Sigmoid colon (tissue), 4 donors: ENCODE data around the gene STK11.

Experiments
- POLR2A ChIP-seq, 2 donors: fragments of 450-650 bp; IDR thresholded peaks; one replicate each; pipeline ENCODE4 v1.6.1; 2016; ENCODE audit warnings: antibody characterized with exemption in 2 of 2, mild to moderate bottlenecking in 2 of 2, moderate library complexity in 2 of 2
- POLR2AphosphoS5 ChIP-seq, 4 donors: sonication (generic); formaldehyde crosslinking; IDR thresholded peaks; one replicate each; pipeline ENCODE4 v1.6.1; 2017; ENCODE audit warnings: antibody characterized with exemption in 4 of 4
- TF ChIP-seq, protein P1 (sequence below), 4 experiments: fragments of 450-650 bp in 3 of 4; fragments of 200-600 bp in 1 of 4; IDR thresholded peaks; one replicate each; pipeline ENCODE4 v1.5.1; 2016 to 2019; ENCODE audit warnings: antibody characterized with exemption in 4 of 4, mild to moderate bottlenecking in 3 of 4, moderate library complexity in 2 of 4

- TF ChIP-seq, protein P1, sequence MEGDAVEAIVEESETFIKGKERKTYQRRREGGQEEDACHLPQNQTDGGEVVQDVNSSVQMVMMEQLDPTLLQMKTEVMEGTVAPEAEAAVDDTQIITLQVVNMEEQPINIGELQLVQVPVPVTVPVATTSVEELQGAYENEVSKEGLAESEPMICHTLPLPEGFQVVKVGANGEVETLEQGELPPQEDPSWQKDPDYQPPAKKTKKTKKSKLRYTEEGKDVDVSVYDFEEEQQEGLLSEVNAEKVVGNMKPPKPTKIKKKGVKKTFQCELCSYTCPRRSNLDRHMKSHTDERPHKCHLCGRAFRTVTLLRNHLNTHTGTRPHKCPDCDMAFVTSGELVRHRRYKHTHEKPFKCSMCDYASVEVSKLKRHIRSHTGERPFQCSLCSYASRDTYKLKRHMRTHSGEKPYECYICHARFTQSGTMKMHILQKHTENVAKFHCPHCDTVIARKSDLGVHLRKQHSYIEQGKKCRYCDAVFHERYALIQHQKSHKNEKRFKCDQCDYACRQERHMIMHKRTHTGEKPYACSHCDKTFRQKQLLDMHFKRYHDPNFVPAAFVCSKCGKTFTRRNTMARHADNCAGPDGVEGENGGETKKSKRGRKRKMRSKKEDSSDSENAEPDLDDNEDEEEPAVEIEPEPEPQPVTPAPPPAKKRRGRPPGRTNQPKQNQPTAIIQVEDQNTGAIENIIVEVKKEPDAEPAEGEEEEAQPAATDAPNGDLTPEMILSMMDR (IDR thresholded peaks at IDR 0.05) = no peak
- TF ChIP-seq POLR2A (IDR thresholded peaks at IDR 0.05) (no peak), POLR2AphosphoS5 (IDR thresholded peaks at IDR 0.05) (peak in 2 of 4 donors; percentile 23 to 31)
Observed at GRCh38 chr19:1265615-1266128, 60.1 kb downstream of the STK11 start.
